Hindlimb muscle (tissue), 1 donor: Measurements from ENCODE around the gene CMIP. TPM values are rescaled to one million over a fixed set of nuclear protein-coding genes. Genes with fewer than 3 reads are reported as not detected.
"Not testable (repeated sequence)": the region's sequence is repeated elsewhere in the genome, so short reads cannot be mapped to it uniquely, and the experiment has no call there.

Source experiments
- DNase-seq: peaks from one replicate; pipeline ENCODE4 v3.0.0-alpha.2; 2013
- polyA plus RNA-seq: library from polyadenylated mRNA; unstranded; fragments of 120-200 nt; gene quantifications from one replicate; pipeline ENCODE4 v1.2.1, GENCODE V29; 2013; ENCODE audit not compliant: insufficient read length

CMIP gene
- polyA plus RNA-seq, 1 donor, result 18.0 TPM

GRCh38 chr16:81421536-81421935, 23.1 kb upstream of the CMIP start:
- DNase-seq, result no peak

- DNase-seq, result not testable (repeated sequence)
Measured at GRCh38 chr16:81422153-81422552, 22.5 kb upstream of the CMIP start.

- DNase-seq, result no peak
Measured at GRCh38 chr16:81424771-81425170, 19.8 kb upstream of the CMIP start.

GRCh38 chr16:81427219-81427618, 17.4 kb upstream of the CMIP start:
- DNase-seq, result no peak

GRCh38 chr16:81429045-81429521, 15.5 kb upstream of the CMIP start:
- no peak for DNase-seq

GRCh38 chr16:81431554-81432353, 12.9 kb upstream of the CMIP start:
- DNase-seq, result no peak

GRCh38 chr16:81432937-81433557, 11.6 kb upstream of the CMIP start:
- DNase-seq, result no peak

DNA sequence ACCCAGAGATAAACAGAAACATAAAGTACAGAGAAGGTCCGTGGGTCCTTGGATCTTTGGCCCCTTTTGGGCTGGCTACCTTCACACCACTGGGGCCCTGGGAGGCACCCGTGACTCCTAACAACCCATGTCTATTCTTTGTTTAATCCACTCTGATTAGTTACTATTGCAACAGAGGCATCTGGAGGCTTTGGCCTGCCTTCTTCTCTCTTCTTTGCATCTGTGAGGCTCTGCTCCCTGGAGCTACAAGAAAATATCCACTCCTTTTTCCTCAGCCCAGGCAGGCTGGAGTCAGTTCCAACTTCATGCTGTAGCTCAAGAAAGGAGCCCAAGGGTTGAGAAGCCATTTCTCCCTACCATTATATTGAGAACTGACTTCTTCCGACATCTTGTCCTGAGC, 9.5 kb upstream of the CMIP start:
- DNase-seq, result no peak

DNA sequence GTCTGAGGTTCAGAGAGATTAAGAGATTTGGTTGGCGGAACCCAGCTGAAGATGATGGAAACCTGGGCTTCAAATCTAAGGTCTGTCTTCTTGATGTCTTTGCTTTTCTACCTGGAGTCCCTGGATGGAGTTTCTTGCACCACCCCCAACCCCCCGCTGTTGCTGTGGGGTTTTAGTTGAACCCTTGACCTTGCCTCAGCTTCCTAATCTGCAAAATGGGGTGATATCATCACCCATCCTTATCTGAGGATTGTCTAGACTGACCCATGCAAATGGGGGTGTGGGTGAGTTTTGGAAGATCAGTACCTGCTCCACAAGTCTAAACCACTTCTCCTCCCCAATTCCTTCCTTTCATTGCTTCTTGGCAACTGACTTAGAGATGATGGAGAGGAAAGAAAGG, 9.0 kb upstream of the CMIP start:
- DNase-seq, result no peak

GRCh38 chr16:81436386-81436785, 8.2 kb upstream of the CMIP start:
- no peak for DNase-seq

GRCh38 chr16:81437865-81438264, 6.7 kb upstream of the CMIP start:
- DNase-seq, result no peak

GRCh38 chr16:81440888-81441761, 3.5 kb upstream of the CMIP start:
- DNase-seq, result no peak

GRCh38 chr16:81442220-81442915, 2.2 kb upstream of the CMIP start:
- no peak for DNase-seq

DNA sequence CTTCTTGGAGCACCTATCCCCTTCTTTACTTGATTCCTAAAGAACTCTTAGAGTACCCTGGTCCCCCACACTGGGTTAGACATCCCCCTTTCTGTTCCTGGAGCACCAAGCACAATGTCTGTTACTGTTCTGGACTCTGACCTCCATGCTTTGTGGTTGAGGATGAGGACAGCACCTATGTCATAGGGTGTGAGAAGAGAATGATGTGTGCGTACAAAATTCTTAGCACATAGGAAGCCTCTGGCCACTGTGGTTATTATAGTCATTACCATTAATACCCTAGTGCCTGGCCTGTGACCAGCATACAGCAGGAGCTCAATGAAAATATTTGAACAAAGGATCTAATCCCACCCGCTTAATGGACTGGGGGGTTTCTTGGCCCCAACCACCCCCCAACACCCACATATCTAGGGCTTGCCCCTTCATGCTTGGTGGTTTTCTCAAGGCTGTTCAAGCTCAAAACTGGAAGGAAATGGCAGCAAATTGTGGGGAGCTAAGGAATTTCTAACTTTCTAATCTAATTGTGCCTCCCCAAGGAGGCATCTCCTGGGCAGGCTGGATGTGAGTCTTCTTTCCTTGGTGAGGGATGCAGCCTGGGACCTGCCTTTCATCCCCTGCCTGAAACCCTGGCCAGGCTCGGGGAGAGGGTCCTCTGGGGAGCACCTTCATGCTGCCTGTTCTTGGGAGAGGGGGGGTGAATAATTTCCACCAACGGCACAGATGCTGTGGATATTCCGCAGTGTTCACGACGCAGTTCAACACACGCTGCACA, 1.5 kb upstream of the CMIP start:
- DNase-seq, result no peak

GRCh38 chr16:81443688-81444447, 740 bp upstream of the CMIP start:
- no peak for DNase-seq

GRCh38 chr16:81445143-81445961, 744 bp downstream of the CMIP start:
- no peak for DNase-seq

- no peak for DNase-seq
Measured at GRCh38 chr16:81445966-81446906, 1.6 kb downstream of the CMIP start.

GRCh38 chr16:81446907-81447268, 2.3 kb downstream of the CMIP start:
- DNase-seq, result no peak
